Spleen (tissue), 7 donors: ENCODE data around the gene PHIP.

Source experiments
- CTCF ChIP-seq, 11 experiments: fragments of 200-600 bp in 7 of 11; fragments of 450-650 bp in 4 of 11; sonication (generic) in 4 of 11; IDR thresholded peaks in 8 of 11; conservative IDR thresholded peaks in 3 of 11; 1 replicate in 7 of 11; 2 replicates in 4 of 11; pipeline versions ENCODE4 v1.4.0 to v1.8.0; 2016 to 2021; ENCODE audit warnings: antibody characterized with exemption in 11 of 11, inconsistent platforms in 4 of 11, mild to moderate bottlenecking in 1 of 11
- POLR2AphosphoS5 ChIP-seq, 3 donors: sonication (generic); formaldehyde crosslinking; IDR thresholded peaks; one replicate each; pipeline ENCODE4 v1.5.1; 2017; ENCODE audit warnings: antibody characterized with exemption in 3 of 3
- donor health status: DM: no; HTN: no; CAD: no; lungs with moderate emphysema.
- donor health status: DM: no; HTN: no; CAD: no.
- donor health status: DM: no; HTN: no; CAD: no.

- TF ChIP-seq CTCF (IDR thresholded peaks at IDR 0.05 in 8 of 11, conservative IDR thresholded peaks at IDR 0.05 in 3 of 11), result no peak
- TF ChIP-seq POLR2AphosphoS5 (IDR thresholded peaks at IDR 0.05), result no peak
Measured at GRCh38 chr6:79062708-79063107, 15.3 kb downstream of the PHIP start.
